ENCODE results near the gene CCDC80.

- no peak for TF ChIP-seq CTCF (IDR thresholded peaks at IDR 0.05)
- no peak for TF ChIP-seq POLR2A (IDR thresholded peaks at IDR 0.05)
These were observed 71.7 kb downstream of the CCDC80 start for GRCh38 chr3:112569265-112569664.
